Fibroblast of lung (primary cell): ENCODE data around the gene GPATCH3. TPM values are rescaled to one million over a fixed set of nuclear protein-coding genes. Genes with fewer than 3 reads are reported as not detected.
"Not testable (repeated sequence)": the region's sequence is repeated elsewhere in the genome, so short reads cannot be mapped to it uniquely, and the experiment has no call there.

ENCODE experiments used
- DNase-seq, 2 donors: peaks; one replicate each; pipeline versions ENCODE4 v3.0.0 to v3.0.0-alpha.2; 2010; ENCODE audit warnings: low read depth in 2 of 2
- H2AFZ ChIP-seq: 2 replicates; pipeline ENCODE4 v1.5.1; 2012; ENCODE audit warnings: low read length, control low read depth, inconsistent platforms
- H3K27ac ChIP-seq: 2 replicates; pipeline ENCODE4 v1.5.1; 2011; ENCODE audit warnings: low read length, control low read depth; ENCODE audit not compliant: insufficient read depth
- H3K27me3 ChIP-seq: 2 replicates; pipeline ENCODE4 v1.5.1; 2011; ENCODE audit warnings: mild to moderate bottlenecking, low read length; ENCODE audit not compliant: control insufficient read depth, insufficient read depth
- H3K36me3 ChIP-seq: 2 replicates; pipeline ENCODE4 v1.5.1; 2011; ENCODE audit warnings: low read length; ENCODE audit not compliant: control insufficient read depth, insufficient read depth
- H3K4me1 ChIP-seq: 2 replicates; pipeline ENCODE4 v1.5.1; 2011; ENCODE audit warnings: low read length; ENCODE audit not compliant: control insufficient read depth, insufficient read depth; ENCODE audit errors: extremely low read depth
- H3K4me2 ChIP-seq: 2 replicates; pipeline ENCODE4 v1.5.1; 2011; ENCODE audit warnings: low read length, control low read depth; ENCODE audit not compliant: insufficient read depth; ENCODE audit errors: extremely low read depth
- H3K4me3 ChIP-seq, 4 experiments: fragments of 200-600 bp in 1 of 4; sonication (generic) in 1 of 4; replicated peaks in 1 of 4; 2 replicates each; pipeline ENCODE4 v1.5.1; 2011 to 2016; ENCODE audit warnings: low read length in 4 of 4, low read depth in 3 of 4, mild to moderate bottlenecking in 3 of 4, control low read depth in 2 of 4, inconsistent platforms in 1 of 4, mixed read lengths in 1 of 4; ENCODE audit not compliant: insufficient read depth in 1 of 4; ENCODE audit errors: control extremely low read depth in 1 of 4
- H3K79me2 ChIP-seq: 2 replicates; pipeline ENCODE4 v1.5.1; 2012; ENCODE audit warnings: mild to moderate bottlenecking, low read length, inconsistent platforms; ENCODE audit not compliant: control insufficient read depth, insufficient read depth
- H3K9ac ChIP-seq: 2 replicates; pipeline ENCODE4 v1.5.1; 2011; ENCODE audit warnings: mild to moderate bottlenecking, low read length, control low read depth; ENCODE audit not compliant: insufficient read depth
- H3K9me3 ChIP-seq: 2 replicates; pipeline ENCODE4 v1.5.1; 2012; ENCODE audit warnings: low read depth, low read length; ENCODE audit not compliant: control insufficient read depth, insufficient read depth
- H4K20me1 ChIP-seq: 2 replicates; pipeline ENCODE4 v1.5.1; 2011; ENCODE audit warnings: low read length; ENCODE audit not compliant: control insufficient read depth, insufficient read depth; ENCODE audit errors: extremely low read depth
- CTCF ChIP-seq, 2 donors: IDR thresholded peaks in 1 of 2; conservative IDR thresholded peaks in 1 of 2; 1 replicate in 1 of 2; 2 replicates in 1 of 2; pipeline ENCODE4 v1.5.1; 2011 to 2012; ENCODE audit warnings: low read length in 2 of 2, control low read depth in 1 of 2, inconsistent platforms in 1 of 2, low read depth in 1 of 2, mild to moderate bottlenecking in 1 of 2
- EZH2 ChIP-seq: IDR thresholded peaks from 2 replicates; pipeline ENCODE4 v1.5.1; 2012; ENCODE audit warnings: low read length, control low read depth, mild to moderate bottlenecking; ENCODE audit errors: missing control alignments
- polyA plus RNA-seq, 2 donors: library from polyadenylated mRNA; depleted of rRNA in 1 of 2; stranded (reverse) in 1 of 2; unstranded in 1 of 2; fragments of >200 nt; gene quantifications; 2 replicates each; pipeline ENCODE4 v1.2.1, GENCODE V29; 2011 to 2012; ENCODE audit warnings: missing spikeins in 1 of 2
- total RNA-seq: library from RNA; depleted of rRNA; stranded (reverse); fragments of >200 nt; gene quantifications from 2 replicates; pipeline ENCODE4 v1.2.1, GENCODE V29; 2014

Gene GPATCH3
- total and polyA plus RNA-seq, 2 donors (not counting 1 experiment from before 2014, with no cell fraction given), result 4.9 to 11.4 TPM

- H3K79me2 ChIP-seq, result no peaks in the 10 kb centered on the region
- peaks cover 17% of the 10 kb centered on the region for H3K4me1 ChIP-seq
- TF ChIP-seq EZH2, result no peak
- TF ChIP-seq CTCF (conservative IDR thresholded peaks at IDR 0.05 in 1 of 2, IDR thresholded peaks at IDR 0.05 in 1 of 2; ENCODE audit: low read depth in 1 of 2, low read length in 2 of 2), result peak in 1 of 2 donors; percentile 5
- H3K4me3 ChIP-seq, result no peak overlapping the region
- H2AFZ ChIP-seq, result no peak overlapping the region
- no peak for DNase-seq
- no peak overlapping the region for H3K27ac ChIP-seq
- H4K20me1 ChIP-seq, result no peaks in the 10 kb centered on the region
- no peaks in the 10 kb centered on the region for H3K9me3 ChIP-seq
- H3K27me3 ChIP-seq, result no peaks in the 10 kb centered on the region
- no peak overlapping the region for H3K9ac ChIP-seq
- no peak overlapping the region for H3K4me2 ChIP-seq
- peaks cover 24% of the 10 kb centered on the region for H3K36me3 ChIP-seq
Measured at GRCh38 chr1:26851106-26851684, 49.1 kb downstream of the GPATCH3 start.

DNA sequence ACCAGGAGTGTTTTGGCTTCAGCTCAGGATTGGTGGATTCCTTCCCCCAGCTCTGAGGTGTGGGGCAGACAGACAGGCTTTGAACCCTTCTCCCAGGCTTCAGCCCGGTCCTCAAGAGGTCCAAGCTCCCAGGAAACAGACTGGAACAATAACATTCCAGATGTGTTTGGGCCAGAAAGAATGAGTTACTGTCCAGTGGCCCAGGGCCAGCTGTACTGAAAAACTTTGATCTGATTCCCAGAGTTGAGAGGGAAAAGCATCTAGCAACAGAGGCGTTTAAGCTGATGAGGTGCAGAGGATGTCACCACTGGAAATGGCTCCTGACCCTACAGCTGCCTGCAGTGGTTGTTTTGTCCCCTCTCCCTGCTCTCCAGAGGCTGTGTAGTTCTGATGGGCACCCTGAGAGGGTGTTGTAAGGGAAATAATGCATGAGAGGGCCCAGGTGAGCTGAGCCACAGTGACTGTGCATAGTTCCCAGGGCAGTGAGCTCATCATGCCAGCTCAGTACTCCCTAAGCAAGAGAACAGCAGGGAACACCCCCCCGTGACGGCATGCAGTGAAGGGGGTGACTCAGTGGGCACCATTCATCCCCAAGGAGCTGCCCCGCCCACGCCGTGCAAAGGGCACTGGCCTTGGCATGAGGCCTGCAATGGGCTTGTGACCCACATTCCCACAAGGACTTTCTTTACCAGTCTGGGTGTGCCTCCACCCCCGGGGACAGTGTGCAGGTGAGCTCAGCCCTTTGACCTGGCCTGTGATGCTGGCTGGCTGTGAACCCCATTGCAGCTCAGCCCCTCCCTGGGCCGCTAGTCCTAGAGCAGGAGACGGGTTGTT lies 51.1 kb downstream of the GPATCH3 start:
- peak overlapping the region; percentile 86 for H3K27ac ChIP-seq
- TF ChIP-seq CTCF (conservative IDR thresholded peaks at IDR 0.05 in 1 of 2, IDR thresholded peaks at IDR 0.05 in 1 of 2; ENCODE audit: low read depth in 1 of 2, low read length in 2 of 2), result no peak
- H4K20me1 ChIP-seq, result no peaks in the 10 kb centered on the region
- H3K4me3 ChIP-seq, result no peak overlapping the region
- no peaks in the 10 kb centered on the region for H3K79me2 ChIP-seq
- H3K9ac ChIP-seq, result no peak overlapping the region
- H3K27me3 ChIP-seq, result no peaks in the 10 kb centered on the region
- no peaks in the 10 kb centered on the region for H3K9me3 ChIP-seq
- DNase-seq, result peak; percentile 77 to 89
- peaks cover 17% of the 10 kb centered on the region for H3K4me1 ChIP-seq
- peaks cover 23% of the 10 kb centered on the region for H3K36me3 ChIP-seq
- H2AFZ ChIP-seq, result no peak overlapping the region
- H3K4me2 ChIP-seq, result no peak overlapping the region

DNA sequence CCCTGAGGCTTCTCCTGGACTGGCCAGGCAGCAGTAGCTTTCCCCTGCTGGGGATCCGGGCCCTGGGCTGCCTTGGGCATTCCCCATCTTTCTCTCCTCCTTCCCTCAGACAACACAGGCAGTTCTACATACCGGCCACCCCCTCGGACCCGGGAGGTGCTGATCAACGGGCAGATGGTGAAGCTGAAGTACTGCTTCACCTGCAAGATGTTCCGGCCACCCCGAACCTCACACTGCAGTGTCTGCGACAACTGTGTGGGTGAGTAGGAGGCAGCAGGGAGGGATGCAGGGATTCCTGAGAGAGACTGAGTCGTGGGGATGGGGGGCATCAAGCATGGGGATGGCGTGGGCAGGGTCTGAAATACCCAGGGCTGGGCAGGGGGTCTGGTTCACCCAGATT lies 51.8 kb downstream of the GPATCH3 start:
- Histone ChIP-seq H3K4me3 (no peak overlapping the region), H3K27ac (peak overlapping the region; percentile 86), H3K4me1 (peaks cover 17% of the 10 kb centered on the region), H4K20me1 (no peaks in the 10 kb centered on the region), H3K79me2 (no peaks in the 10 kb centered on the region), H3K27me3 (no peaks in the 10 kb centered on the region), H2AFZ (no peak overlapping the region), H3K9ac (no peak overlapping the region), H3K4me2 (no peak overlapping the region), H3K9me3 (no peaks in the 10 kb centered on the region), H3K36me3 (peaks cover 17% of the 10 kb centered on the region)
- TF ChIP-seq EZH2, result no peak
- TF ChIP-seq CTCF (conservative IDR thresholded peaks at IDR 0.05 in 1 of 2, IDR thresholded peaks at IDR 0.05 in 1 of 2; ENCODE audit: low read depth in 1 of 2, low read length in 2 of 2), result no peak
- DNase-seq, result no peak

DNA sequence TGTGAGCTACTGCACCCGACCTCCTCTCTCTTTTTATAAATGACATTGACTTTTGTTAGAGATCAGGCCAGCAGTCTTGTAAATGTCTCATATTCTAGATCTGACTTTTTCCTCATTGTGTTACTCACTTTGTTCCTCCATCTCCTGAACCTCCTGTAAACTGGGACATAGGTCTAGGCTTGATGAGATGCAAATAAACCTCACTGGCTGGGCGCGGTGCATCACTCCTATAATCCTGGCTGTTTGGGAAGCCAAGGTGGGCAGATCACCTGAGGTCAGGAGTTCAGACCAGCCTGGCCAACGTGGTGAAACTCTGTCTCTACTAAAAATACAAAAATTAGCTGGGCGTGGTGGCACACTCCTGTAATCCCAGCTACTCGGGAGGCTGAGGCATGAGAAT lies 52.4 kb downstream of the GPATCH3 start:
- not testable (repeated sequence) for H3K27me3 ChIP-seq, H3K4me2 ChIP-seq, DNase-seq, H2AFZ ChIP-seq, H3K9ac ChIP-seq, H3K79me2 ChIP-seq, H3K9me3 ChIP-seq, H3K4me3 ChIP-seq, H4K20me1 ChIP-seq, H3K27ac ChIP-seq
- peaks cover 13% of the 10 kb centered on the region for H3K4me1 ChIP-seq
- peaks cover 15% of the 10 kb centered on the region for H3K36me3 ChIP-seq
